Right lobe of liver (tissue), 6 donors: ENCODE results near the gene ANXA6. TPM values are rescaled to one million over a fixed set of nuclear protein-coding genes. Genes with fewer than 3 reads are reported as not detected.

Source experiments
- ATAC-seq, 4 donors: fragments of 200-7000 bp; cut with Tn5 transposase; one replicate each; pipeline ENCODE4 v1.9.1; 2020; ENCODE audit warnings: mild to moderate bottlenecking in 4 of 4, moderate library complexity in 4 of 4
- DNase-seq, 3 donors: peaks; one replicate each; pipeline ENCODE4 v3.0.0-alpha.2; 2020
- H3K27ac ChIP-seq, 3 donors: fragments of 200-600 bp; one replicate each; pipeline ENCODE4 v1.8.0; 2022
- H3K27me3 ChIP-seq, 2 donors: fragments of 200-600 bp; one replicate each; pipeline ENCODE4 v1.8.0; 2022
- H3K36me3 ChIP-seq, 4 donors: fragments of 200-600 bp; sonication (generic) in 1 of 4; one replicate each; pipeline versions ENCODE4 v1.5.1 to v1.8.0; 2017 to 2022; ENCODE audit warnings: control low read depth in 1 of 4
- H3K4me1 ChIP-seq, 4 donors: fragments of 200-600 bp; sonication (generic) in 1 of 4; one replicate each; pipeline versions ENCODE4 v1.5.1 to v1.8.0; 2017 to 2022; ENCODE audit warnings: control low read depth in 1 of 4
- H3K4me3 ChIP-seq, 3 donors: fragments of 200-600 bp; one replicate each; pipeline ENCODE4 v1.8.0; 2022
- H3K9me3 ChIP-seq, 4 donors: fragments of 200-600 bp; sonication (generic) in 1 of 4; one replicate each; pipeline versions ENCODE4 v1.5.1 to v1.8.0; 2017 to 2022; ENCODE audit warnings: control low read depth in 1 of 4
- POLR2A ChIP-seq: fragments of 450-650 bp; IDR thresholded peaks from one replicate; pipeline ENCODE4 v1.6.1; 2017; ENCODE audit warnings: antibody characterized with exemption, mild to moderate bottlenecking
- WGBS: methylation state at CpG from one replicate; pipeline ENCODE4 v1.1.6; 2018; ENCODE audit warnings: low coverage, low lambda C conversion rate; ENCODE audit not compliant: insufficient coverage; ENCODE audit errors: missing lambda C conversion rate; 5-methylcytosine and 5-hydroxymethylcytosine counted together
- intact Hi-C, 2 donors: fragments of 100-400 bp; cut with DNase I; formaldehyde crosslinking; loops; one replicate each; pipeline versions ENCODE4 v1.11.2 to v1.14.1; 2022
- total RNA-seq, 6 experiments: library from RNA; depleted of rRNA in 2 of 6; stranded (reverse); fragments of >200 nt in 2 of 6; fragmentation: NEBNext Ultra II Directional in 3 of 6; extraction: Animal tissue kit (Norgen Biotek cat#: 25700) in 3 of 6; gene quantifications; one replicate each; pipeline versions ENCODE4 v1.1.0 to v1.2.4, GENCODE V29; 2016 to 2023
- TF ChIP-seq, protein P1 (sequence below), 4 donors: fragments of 200-600 bp in 3 of 4; fragments of 450-650 bp in 1 of 4; IDR thresholded peaks; one replicate each; pipeline versions ENCODE4 v1.5.1 to v1.8.0; 2016 to 2022; ENCODE audit warnings: antibody characterized with exemption in 4 of 4, mild to moderate bottlenecking in 2 of 4
- donor health status: DM: no; HTN: yes; CAD: no.
- donor health status: DM: no; HTN: no; CAD: no.
- donor health status: DM: no; HTN: no; CAD: no.
- donor health status: DM: no; HTN: yes; CAD: no.
- donor health status: DM: no; HTN: yes; CAD: no.

The ANXA6 gene
- total RNA-seq, 6 experiments from 2014 or later, result 143 to 236 (median 165) TPM

DNA sequence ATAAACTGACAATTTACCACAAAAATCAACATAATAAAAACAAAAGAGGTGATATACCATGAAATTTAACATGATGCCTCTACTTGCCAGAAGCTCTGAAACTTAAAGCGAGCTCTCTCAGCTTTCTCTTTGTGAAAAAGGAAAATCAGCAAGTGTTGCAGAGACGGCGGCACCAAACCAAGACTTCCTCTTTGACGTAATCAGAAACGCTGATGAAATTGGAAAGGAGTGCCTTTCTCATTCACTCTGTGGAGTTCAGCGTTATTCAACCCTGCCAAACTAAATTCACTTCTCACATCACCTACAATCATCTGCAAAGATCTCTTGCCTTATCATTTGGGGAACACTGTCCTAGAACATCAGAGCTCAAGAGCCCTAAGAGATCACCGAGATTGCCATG is 32.2 kb downstream of the ANXA6 start:
- intact Hi-C loops, result loop anchor here in 1 of 2 donors (10.0 kb wide), 1 partner anchor 119 kb away; no protein-coding TSS in a partner anchor
- 53% methylated on average over 7 of the region's 7 CpGs for WGBS
- no peak overlapping the region for H3K4me3 ChIP-seq
- H3K9me3 ChIP-seq, result no peaks in the 10 kb centered on the region
- no peak for ATAC-seq
- H3K27ac ChIP-seq, result no peak overlapping the region
- H3K36me3 ChIP-seq, result peaks cover 7 to 67% (median 34%) of the 10 kb centered on the region in 4 donors
- H3K27me3 ChIP-seq, result no peaks in the 10 kb centered on the region
- peaks cover 0 to 8% (median 0%) of the 10 kb centered on the region in 4 donors for H3K4me1 ChIP-seq
- TF ChIP-seq, protein P1, sequence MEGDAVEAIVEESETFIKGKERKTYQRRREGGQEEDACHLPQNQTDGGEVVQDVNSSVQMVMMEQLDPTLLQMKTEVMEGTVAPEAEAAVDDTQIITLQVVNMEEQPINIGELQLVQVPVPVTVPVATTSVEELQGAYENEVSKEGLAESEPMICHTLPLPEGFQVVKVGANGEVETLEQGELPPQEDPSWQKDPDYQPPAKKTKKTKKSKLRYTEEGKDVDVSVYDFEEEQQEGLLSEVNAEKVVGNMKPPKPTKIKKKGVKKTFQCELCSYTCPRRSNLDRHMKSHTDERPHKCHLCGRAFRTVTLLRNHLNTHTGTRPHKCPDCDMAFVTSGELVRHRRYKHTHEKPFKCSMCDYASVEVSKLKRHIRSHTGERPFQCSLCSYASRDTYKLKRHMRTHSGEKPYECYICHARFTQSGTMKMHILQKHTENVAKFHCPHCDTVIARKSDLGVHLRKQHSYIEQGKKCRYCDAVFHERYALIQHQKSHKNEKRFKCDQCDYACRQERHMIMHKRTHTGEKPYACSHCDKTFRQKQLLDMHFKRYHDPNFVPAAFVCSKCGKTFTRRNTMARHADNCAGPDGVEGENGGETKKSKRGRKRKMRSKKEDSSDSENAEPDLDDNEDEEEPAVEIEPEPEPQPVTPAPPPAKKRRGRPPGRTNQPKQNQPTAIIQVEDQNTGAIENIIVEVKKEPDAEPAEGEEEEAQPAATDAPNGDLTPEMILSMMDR (IDR thresholded peaks at IDR 0.05), result no peak
- no peak for TF ChIP-seq POLR2A
- no peak for DNase-seq

DNA sequence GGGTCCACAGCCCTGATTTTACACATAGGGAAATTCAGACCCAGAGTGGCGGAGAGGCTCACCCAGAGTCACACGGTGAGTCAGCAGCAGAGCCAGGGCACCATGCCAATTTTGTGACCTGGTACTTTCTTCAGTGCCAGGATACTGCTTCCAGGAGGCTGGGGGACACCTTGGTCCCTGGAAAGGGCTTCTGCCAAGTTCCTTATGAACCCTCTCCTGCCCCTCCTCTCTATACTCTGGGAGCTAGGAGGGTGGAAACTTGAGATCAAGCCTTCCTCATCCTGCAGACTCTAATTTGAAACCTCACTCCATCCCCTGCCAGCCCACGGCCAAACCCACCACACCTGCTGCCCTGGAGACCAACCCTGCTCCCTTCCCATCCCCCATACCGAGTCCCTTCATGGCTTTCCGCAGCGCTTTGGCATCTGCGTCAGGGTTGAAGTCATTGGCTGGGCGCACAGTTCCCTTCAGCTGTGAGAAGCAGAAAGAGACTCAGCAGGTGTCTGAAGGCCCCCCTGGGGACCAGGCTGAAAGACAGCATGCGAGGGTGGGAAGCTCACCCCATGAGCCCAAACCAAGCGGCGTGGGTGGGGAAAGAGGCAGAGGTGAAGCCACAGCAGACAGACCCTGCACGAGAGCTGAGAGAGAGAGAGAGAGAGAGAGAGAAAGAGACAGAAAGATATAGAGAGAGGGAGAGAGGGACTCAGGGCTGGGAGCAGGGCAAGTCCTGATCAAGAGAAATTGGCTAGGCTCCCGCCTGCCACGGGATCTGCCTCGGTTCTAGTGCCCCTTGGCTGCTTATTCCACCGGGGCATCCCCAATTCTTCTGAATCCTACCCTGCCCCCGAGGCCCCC is 33.5 kb downstream of the ANXA6 start:
- H3K4me1 ChIP-seq, result peaks cover 0 to 8% (median 0%) of the 10 kb centered on the region in 4 donors
- no peaks in the 10 kb centered on the region for H3K9me3 ChIP-seq
- ATAC-seq (peak; percentile 40 to 78 (median 71)), DNase-seq (peak; percentile 65 to 81 (median 73))
- H3K27ac ChIP-seq, result no peak overlapping the region
- WGBS, result 73% methylated on average over 10 of the region's 17 CpGs
- TF ChIP-seq, protein P1 (IDR thresholded peaks at IDR 0.05), result no peak
- no peak for TF ChIP-seq POLR2A
- intact Hi-C loops, result loop anchor here (5.0 to 10.0 kb wide), 3 partner anchors 38 to 121 kb away; no protein-coding TSS in a partner anchor
- no peaks in the 10 kb centered on the region for H3K27me3 ChIP-seq
- no peak overlapping the region for H3K4me3 ChIP-seq
- peaks cover 7 to 67% (median 37%) of the 10 kb centered on the region in 4 donors for H3K36me3 ChIP-seq

GRCh38 chr5:151122828-151123227 is 34.8 kb downstream of the ANXA6 start:
- TF ChIP-seq POLR2A, result no peak
- TF ChIP-seq, protein P1 (IDR thresholded peaks at IDR 0.05), result no peak
- Histone ChIP-seq H3K36me3 (peaks cover 6 to 63% (median 38%) of the 10 kb centered on the region in 4 donors), H3K27me3 (no peaks in the 10 kb centered on the region), H3K27ac (no peak overlapping the region), H3K4me3 (no peak overlapping the region), H3K4me1 (peaks cover 0 to 8% (median 0%) of the 10 kb centered on the region in 4 donors), H3K9me3 (no peaks in the 10 kb centered on the region)
- no peak for ATAC-seq
- no peak for DNase-seq
- 92% methylated on average over 2 of the region's 14 CpGs for WGBS
- intact Hi-C loops, result loop anchor here (5.0 to 10.0 kb wide), 3 partner anchors 39 to 122 kb away; no protein-coding TSS in a partner anchor

DNA sequence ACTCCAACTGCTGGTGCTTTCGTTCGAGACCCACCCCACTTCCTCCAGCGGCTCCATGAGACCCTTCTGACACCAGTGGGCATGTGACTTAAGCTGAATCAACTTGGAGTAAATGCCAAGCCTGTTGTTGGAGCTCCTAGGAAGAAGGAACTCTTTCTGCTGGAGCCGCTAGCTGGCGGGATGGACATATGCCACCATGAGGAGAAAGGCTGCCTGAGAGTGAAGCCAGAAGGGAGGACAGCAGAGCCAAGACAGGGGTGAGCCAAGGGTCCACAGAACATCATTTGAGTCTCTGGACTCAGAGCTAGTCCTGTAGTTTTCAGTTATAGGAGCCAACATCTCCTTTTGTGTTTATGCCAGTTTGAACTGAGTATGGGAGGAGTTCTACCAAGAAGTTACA is 35.9 kb downstream of the ANXA6 start:
- Histone ChIP-seq H3K27ac (no peak overlapping the region), H3K27me3 (no peaks in the 10 kb centered on the region), H3K36me3 (peaks cover 9 to 67% (median 41%) of the 10 kb centered on the region in 4 donors), H3K9me3 (no peaks in the 10 kb centered on the region), H3K4me1 (peaks cover 0 to 8% (median 0%) of the 10 kb centered on the region in 4 donors), H3K4me3 (no peak overlapping the region)
- TF ChIP-seq POLR2A, result no peak
- TF ChIP-seq, protein P1 (IDR thresholded peaks at IDR 0.05), result no peak
- intact Hi-C loops, result loop anchor here (5.0 to 10.0 kb wide), 3 partner anchors 41 to 123 kb away; no protein-coding TSS in a partner anchor
- DNase-seq (no peak), ATAC-seq (no peak)
- 89% methylated on average over 4 of the region's 5 CpGs for WGBS
